GM12892 (cell line): ENCODE measurements around the gene YY1.

Experiments
- POLR2A ChIP-seq: IDR thresholded peaks from 2 replicates; pipeline ENCODE4 v1.6.1; 2011; ENCODE audit warnings: low read depth, low read length, control low read depth
- POLR2AphosphoS5 ChIP-seq: IDR thresholded peaks from 2 replicates; pipeline ENCODE4 v1.6.1; 2011; ENCODE audit warnings: low read depth, low read length, control low read depth
- TAF1 ChIP-seq: IDR thresholded peaks from 2 replicates; pipeline ENCODE4 v1.6.1; 2011; ENCODE audit warnings: low read depth, mild to moderate bottlenecking, control low read depth, low read length, borderline replicate concordance

DNA sequence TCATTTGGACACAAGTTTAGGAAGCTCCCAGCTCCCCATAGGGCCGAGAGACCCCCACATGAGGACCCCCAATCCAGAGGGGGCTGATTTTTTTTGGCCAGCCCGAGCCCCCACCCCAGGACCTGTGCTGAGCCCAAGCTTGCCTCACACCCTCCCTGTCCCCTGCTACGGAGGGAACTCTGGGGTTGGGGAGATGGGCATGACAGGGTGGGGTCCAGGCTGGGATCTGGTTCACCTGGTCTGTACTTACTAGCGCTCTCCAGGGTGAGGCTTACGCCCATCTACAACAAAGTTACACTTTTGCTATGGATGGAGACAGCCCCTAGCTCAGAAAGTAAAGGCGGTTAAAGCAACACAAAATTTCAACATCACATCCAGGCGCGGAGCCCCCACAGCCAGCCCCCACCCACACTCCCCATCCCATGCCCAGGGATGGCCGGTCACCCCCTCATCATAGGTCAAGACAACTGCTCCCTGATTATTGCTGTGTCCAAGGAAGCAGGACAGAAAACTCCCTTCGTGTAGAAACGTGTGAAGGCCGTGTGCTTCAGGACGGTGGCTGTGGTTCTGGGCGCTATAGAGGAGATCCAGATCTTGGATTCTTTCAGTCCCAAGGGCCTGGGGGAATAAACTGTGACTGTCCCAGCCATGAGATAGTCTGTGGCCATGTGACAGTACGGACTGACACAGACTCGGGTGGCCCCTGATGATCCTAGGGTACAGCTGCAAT lies 56.6 kb downstream of the YY1 start:
- TF ChIP-seq POLR2AphosphoS5 (no peak), POLR2A (no peak), TAF1 (no peak)
